ENCODE data around the gene RAC3. TPM values are rescaled to one million over a fixed set of nuclear protein-coding genes. Genes with fewer than 3 reads are reported as not detected.

Gene RAC3
- total RNA-seq, 1 donor from 2014 or later: 75.0 TPM

GRCh38 chr17:82000803-82001570, 30.5 kb upstream of the RAC3 start:
- DNase-seq (ENCODE audit: low read depth, low spot score): no peak
- Mint-ChIP-seq H3K9me3 (no peaks in the 10 kb centered on the region), H3K27ac (ENCODE audit: unreplicated experiment) (no peak overlapping the region), H3K36me3 (ENCODE audit: low read depth) (no peaks in the 10 kb centered on the region), H3K27me3 (ENCODE audit: low read depth) (no peaks in the 10 kb centered on the region), H3K4me1 (peaks cover 18% of the 10 kb centered on the region), H3K4me3 (no peak overlapping the region)
- TF ChIP-seq CTCF (conservative IDR thresholded peaks at IDR 0.05): no peak

DNA sequence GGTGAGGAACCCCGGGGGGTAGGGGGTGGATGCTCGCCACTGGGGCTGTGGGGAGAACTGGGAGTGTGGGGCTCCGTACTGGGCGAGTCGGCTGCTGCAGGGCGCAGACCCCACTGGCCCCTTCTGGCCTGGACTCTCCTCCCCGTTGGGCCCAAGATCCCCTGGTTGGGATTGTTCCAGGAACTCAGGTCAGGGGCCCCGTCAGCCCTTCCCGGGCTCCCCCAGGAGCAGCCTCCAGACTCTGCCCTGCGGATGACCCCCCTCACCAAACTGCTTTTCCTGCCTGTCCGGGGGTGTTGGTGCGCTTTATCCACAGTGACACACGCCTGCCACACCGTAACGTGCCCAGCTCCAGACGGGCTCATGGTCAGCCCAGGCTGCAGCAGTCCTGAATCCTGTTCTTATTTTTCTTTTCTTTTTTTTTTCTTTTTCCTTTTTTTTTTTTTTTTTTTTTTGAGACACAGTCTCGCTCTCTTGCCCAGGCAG, 29.9 kb upstream of the RAC3 start:
- Mint-ChIP-seq H3K4me3 (no peak overlapping the region), H3K27ac (ENCODE audit: unreplicated experiment) (no peak overlapping the region), H3K4me1 (peaks cover 22% of the 10 kb centered on the region), H3K27me3 (ENCODE audit: low read depth) (no peaks in the 10 kb centered on the region), H3K36me3 (ENCODE audit: low read depth) (no peaks in the 10 kb centered on the region), H3K9me3 (no peaks in the 10 kb centered on the region)
- DNase-seq (ENCODE audit: low read depth, low spot score): no peak
- no peak for TF ChIP-seq CTCF (conservative IDR thresholded peaks at IDR 0.05)

DNA sequence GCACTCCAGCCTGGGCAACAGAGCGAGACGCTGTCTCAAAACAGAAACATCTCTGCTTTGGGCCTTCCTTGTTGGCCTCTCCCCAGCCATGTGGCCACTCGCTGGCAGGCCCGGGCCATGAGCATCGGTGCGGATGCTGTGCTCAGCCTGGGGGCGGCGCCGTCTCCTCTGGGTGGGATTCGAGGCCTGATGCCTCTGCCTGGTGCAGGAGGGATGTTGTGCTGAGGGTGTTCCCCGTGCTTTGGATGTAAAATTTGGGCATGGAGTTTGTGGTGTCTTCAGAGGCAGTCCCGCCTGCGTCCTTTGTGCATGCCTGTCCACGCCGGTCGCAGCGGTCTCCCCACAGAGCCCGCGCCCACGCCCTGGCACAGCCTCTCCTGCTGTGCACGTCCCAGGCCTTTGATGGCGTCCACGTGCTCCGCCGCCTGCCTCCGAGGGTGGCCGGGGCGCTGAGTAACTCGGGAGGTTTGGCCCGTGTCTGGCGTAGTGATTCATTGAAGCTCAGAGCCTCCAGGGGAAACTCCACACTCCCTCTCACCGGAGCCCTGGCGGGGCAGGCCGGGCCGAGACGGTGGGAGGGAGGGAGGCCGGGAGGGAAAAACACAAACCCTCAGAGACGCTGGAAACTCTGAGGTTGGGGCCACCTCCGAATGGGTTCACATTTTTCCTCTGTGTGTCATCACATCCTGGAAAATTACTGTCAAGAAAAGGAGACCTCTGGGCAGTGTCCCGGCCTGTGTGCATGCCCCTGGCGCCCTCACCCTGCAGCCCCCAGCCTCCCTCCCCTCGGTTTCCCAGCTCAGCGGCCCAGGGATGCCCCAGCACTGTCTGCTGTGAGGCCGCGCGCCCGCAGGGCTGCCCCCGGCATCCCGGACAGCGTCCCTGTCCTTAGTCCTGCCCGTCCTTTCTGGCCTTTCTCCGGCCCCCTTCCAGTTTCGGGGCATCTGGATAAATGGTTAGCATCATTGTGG, 27.8 kb upstream of the RAC3 start:
- H3K27ac Mint-ChIP-seq (ENCODE audit: unreplicated experiment): no peak overlapping the region
- no peak for DNase-seq (ENCODE audit: low read depth, low spot score)
- no peaks in the 10 kb centered on the region for H3K36me3 Mint-ChIP-seq (ENCODE audit: low read depth)
- H3K27me3 Mint-ChIP-seq (ENCODE audit: low read depth): no peaks in the 10 kb centered on the region
- H3K4me3 Mint-ChIP-seq: no peak overlapping the region
- peaks cover 17% of the 10 kb centered on the region for H3K4me1 Mint-ChIP-seq
- no peaks in the 10 kb centered on the region for H3K9me3 Mint-ChIP-seq
- no peak for TF ChIP-seq CTCF (conservative IDR thresholded peaks at IDR 0.05)

- Mint-ChIP-seq H3K27ac (ENCODE audit: unreplicated experiment) (no peak overlapping the region), H3K27me3 (ENCODE audit: low read depth) (no peaks in the 10 kb centered on the region), H3K36me3 (ENCODE audit: low read depth) (no peaks in the 10 kb centered on the region), H3K9me3 (no peaks in the 10 kb centered on the region), H3K4me1 (peaks cover 17% of the 10 kb centered on the region), H3K4me3 (no peak overlapping the region)
- TF ChIP-seq CTCF (conservative IDR thresholded peaks at IDR 0.05): no peak
- DNase-seq (ENCODE audit: low read depth, low spot score): no peak
These were observed 26.7 kb upstream of the RAC3 start for GRCh38 chr17:82004517-82005455.
